K562 (cell line): ENCODE results near the gene FERMT3. TPM values are rescaled to one million over a fixed set of nuclear protein-coding genes. Genes with fewer than 3 reads are reported as not detected.

Source experiments
- E2F4 ChIP-seq: sonication (generic); formaldehyde crosslinking; IDR thresholded peaks from 2 replicates; pipeline ENCODE4 v1.8.0; 2022; ENCODE audit warnings: mild to moderate bottlenecking, low read depth, missing genetic modification reagents
- GMEB1 ChIP-seq: fragments of 250-450 bp; sonication (Bioruptor Pico); IDR thresholded peaks from 2 replicates; pipeline ENCODE4 v1.4.0; 2020; ENCODE audit warnings: mild to moderate bottlenecking
- MCM7 ChIP-seq, 2 experiments: fragments of 450-650 bp; IDR thresholded peaks; 2 replicates each; pipeline ENCODE4 v1.6.1; 2016 to 2018
- RBM22 ChIP-seq: fragments of 200-400 bp; formaldehyde crosslinking; IDR thresholded peaks from 2 replicates; pipeline ENCODE4 v1.6.1; 2018; ENCODE audit warnings: low read length, low read depth; ENCODE audit not compliant: poor library complexity, severe bottlenecking
- SUPT5H ChIP-seq: fragments of 450-650 bp; IDR thresholded peaks from 2 replicates; pipeline ENCODE4 v1.6.1; 2016
- YY1 ChIP-seq, 3 experiments: IDR thresholded peaks; 2 replicates each; pipeline ENCODE4 v1.6.1; 2011; ENCODE audit warnings: low read length in 2 of 3, mild to moderate bottlenecking in 2 of 3, moderate library complexity in 2 of 3, borderline replicate concordance in 1 of 3, control low read depth in 1 of 3, low read depth in 1 of 3; ENCODE audit not compliant: insufficient read depth in 3 of 3, insufficient replicate concordance in 2 of 3, control insufficient read depth in 1 of 3, insufficient read length in 1 of 3; ENCODE audit errors: extremely low read depth in 1 of 3
- ZBTB40 ChIP-seq, 2 experiments: fragments of 450-650 bp in 1 of 2; sonication (generic) in 1 of 2; formaldehyde crosslinking in 1 of 2; IDR thresholded peaks; 2 replicates each; pipeline versions ENCODE4 v1.7.1 to v1.9.0; 2016 to 2022; ENCODE audit warnings: inconsistent platforms in 1 of 2, mild to moderate bottlenecking in 1 of 2, missing genetic modification reagents in 1 of 2
- ZKSCAN1 ChIP-seq: fragments of 150-350 bp; IDR thresholded peaks from 2 replicates; pipeline ENCODE4 v1.6.1; 2016; ENCODE audit warnings: low read depth, low read length
- ZNF239 ChIP-seq: fragments of 250-450 bp; sonication (Bioruptor Pico); IDR thresholded peaks from 2 replicates; pipeline ENCODE4 v1.4.0; 2020; ENCODE audit warnings: mild to moderate bottlenecking
- ZNF740 ChIP-seq, 3 experiments: fragments of 200-800 bp in 1 of 3; sonication (Bioruptor generic) in 1 of 3; sonication (generic) in 1 of 3; formaldehyde crosslinking in 1 of 3; IDR thresholded peaks; 2 replicates each; pipeline versions ENCODE4 v1.6.1 to v1.8.0; 2016 to 2022; ENCODE audit warnings: mild to moderate bottlenecking in 2 of 3, missing compliant biosample characterization in 2 of 3, missing genetic modification characterization in 2 of 3, missing genetic modification reagents in 1 of 3
- polyA plus RNA-seq, 8 experiments: library from polyadenylated mRNA; depleted of rRNA in 4 of 8; stranded (reverse) in 5 of 8; unstranded in 3 of 8; fragments of >200 nt; fragmentation: Nextera tagmentation in 2 of 8; fragmentation: Illumina TruSeq in 1 of 8; extraction: Ambion mirVana in 2 of 8; extraction: Trizol in 1 of 8; gene quantifications; 2 replicates each; pipeline versions ENCODE4 v1.2.1 to v1.2.3, GENCODE V29; 2011 to 2014; ENCODE audit warnings: inconsistent platforms in 1 of 8, missing spikeins in 1 of 8
- total RNA-seq, 7 experiments: library from RNA; depleted of rRNA in 6 of 7; stranded (reverse); fragments of >200 nt in 6 of 7; fragmentation: Illumina TruSeq in 2 of 7; extraction: Trizol in 2 of 7; gene quantifications; 2 replicates each; pipeline versions ENCODE4 v1.2.1 to v1.2.3, GENCODE V29; 2011 to 2021; ENCODE audit warnings: low replicate concordance in 1 of 7

The FERMT3 gene
- total and polyA plus RNA-seq, 9 of the 15 experiments (the other 6 are each of a cell fraction or from before 2014, with no cell fraction given): 3.2 to 275 (median 79.7) TPM

GRCh38 chr11:64268893-64269539 is 62.5 kb downstream of the FERMT3 start (continued):
- TF ChIP-seq ZBTB40 (IDR thresholded peaks at IDR 0.05): peak; percentile 55; the same call in 1 of the 2 replicates
- TF ChIP-seq ZBTB40 (CRISPR knock-in tag; IDR thresholded peaks at IDR 0.05): no peak
- no peak for TF ChIP-seq MCM7 (IDR thresholded peaks at IDR 0.05)
- no peak for TF ChIP-seq GMEB1 (CRISPR knock-in tag)
- no peak for TF ChIP-seq E2F4 (CRISPR knock-in tag)
- no peak for TF ChIP-seq RBM22
- TF ChIP-seq YY1 (IDR thresholded peaks at IDR 0.05; ENCODE audit: borderline replicate concordance in 1 of 3, control insufficient read depth in 1 of 3, extremely low read depth in 1 of 3, insufficient read depth in 3 of 3, insufficient read length in 1 of 3, insufficient replicate concordance in 2 of 3, low read depth in 1 of 3, low read length in 2 of 3): peak in 2 of 3 experiments; percentile 4 to 35
- no peak for TF ChIP-seq ZNF239 (CRISPR knock-in tag)
- no peak; the same call in 1 of the 2 replicates for TF ChIP-seq ZKSCAN1
- TF ChIP-seq ZNF740 (CRISPR knock-in tag; IDR thresholded peaks at IDR 0.05): peak; percentile 31; the same call in 1 of the 2 replicates
- TF ChIP-seq ZNF740 (tag; IDR thresholded peaks at IDR 0.05): peak in 1 of 2 experiments; percentile 68; a peak in 1 of 4 replicates
- TF ChIP-seq SUPT5H: peak; percentile 59
